Gastrocnemius medialis (tissue), 4 donors: ENCODE measurements around the gene TSPY8. TPM values are rescaled to one million over a fixed set of nuclear protein-coding genes. Genes with fewer than 3 reads are reported as not detected.
"Not testable (repeated sequence)": the region's sequence is repeated elsewhere in the genome, so short reads cannot be mapped to it uniquely, and the experiment has no call there.

ENCODE experiments used
- ATAC-seq, 2 donors: fragments of 150-250 bp; one replicate each; pipeline ENCODE4 v1.9.1; 2016
- DNase-seq, 2 donors: peaks; one replicate each; pipeline ENCODE4 v3.0.0-alpha.2; 2019
- H3K27ac ChIP-seq, 4 donors: fragments of 200-600 bp; sonication (generic); 1 replicate in 1 of 4; 2 replicates in 3 of 4; pipeline ENCODE4 v1.5.1; 2016 to 2018; ENCODE audit warnings: mild to moderate bottlenecking in 2 of 4, moderate library complexity in 1 of 4
- H3K27me3 ChIP-seq, 3 donors: fragments of 200-600 bp; sonication (generic) in 2 of 3; 1 replicate in 1 of 3; 2 replicates in 2 of 3; pipeline versions ENCODE4 v1.5.1 to v1.6.0; 2016 to 2019; ENCODE audit warnings: mild to moderate bottlenecking in 1 of 3, moderate library complexity in 1 of 3
- H3K36me3 ChIP-seq, 2 donors: fragments of 200-600 bp; sonication (generic) in 1 of 2; one replicate each; pipeline ENCODE4 v1.5.1; 2017 to 2018
- H3K4me1 ChIP-seq, 2 donors: fragments of 200-600 bp; sonication (generic) in 1 of 2; one replicate each; pipeline ENCODE4 v1.5.1; 2016 to 2017; ENCODE audit warnings: mild to moderate bottlenecking in 2 of 2
- H3K4me3 ChIP-seq, 4 donors: fragments of 200-600 bp; sonication (generic) in 3 of 4; 1 replicate in 1 of 4; 2 replicates in 3 of 4; pipeline ENCODE4 v1.5.1; 2016 to 2019; ENCODE audit warnings: mild to moderate bottlenecking in 2 of 4
- H3K9me3 ChIP-seq, 3 donors: fragments of 200-600 bp; sonication (generic) in 2 of 3; 1 replicate in 1 of 3; 2 replicates in 2 of 3; pipeline ENCODE4 v1.5.1; 2016 to 2019
- CTCF ChIP-seq, 5 experiments: fragments of 450-650 bp in 3 of 5; fragments of 200-600 bp in 2 of 5; sonication (generic) in 2 of 5; IDR thresholded peaks in 4 of 5; conservative IDR thresholded peaks in 1 of 5; 1 replicate in 4 of 5; 2 replicates in 1 of 5; pipeline ENCODE4 v1.5.1; 2016 to 2019; ENCODE audit warnings: antibody characterized with exemption in 5 of 5, mild to moderate bottlenecking in 3 of 5, moderate library complexity in 3 of 5
- POLR2A ChIP-seq, 2 donors: fragments of 450-650 bp; IDR thresholded peaks; one replicate each; pipeline ENCODE4 v1.6.1; 2017; ENCODE audit warnings: antibody characterized with exemption in 2 of 2, mild to moderate bottlenecking in 2 of 2, moderate library complexity in 2 of 2
- in situ Hi-C, 4 donors: fragments of 200-750 bp; cut with MboI; loops; one replicate each; pipeline versions ENCODE4 v1.15.0 to v1.8.0; 2017; ENCODE audit warnings: low sequenced_read_pairs in 4 of 4
- intact Hi-C: fragments of 100-400 bp; cut with DNase I; formaldehyde crosslinking; loops from one replicate; pipeline ENCODE4 v1.15.1; 2023; ENCODE audit warnings: low total_unique reads
- total RNA-seq, 4 donors: library from RNA; depleted of rRNA; stranded (reverse); fragments of >200 nt; gene quantifications; one replicate each; pipeline versions ENCODE4 v1.1.0 to v1.2.3, GENCODE V29; 2016

TSPY8 gene
- not detected for total RNA-seq

GRCh38 chrY:9357497-9357896, at the start of gene TSPY8:
TSPY8 (plus strand) TSS chrY:9357797; CDS start chrY:9357843, 46 bp downstream.
- H3K36me3 ChIP-seq, intact Hi-C loops, H3K27me3 ChIP-seq, H3K4me3 ChIP-seq, in situ Hi-C loops, H3K4me1 ChIP-seq, H3K27ac ChIP-seq, DNase-seq, ATAC-seq, H3K9me3 ChIP-seq: not testable (repeated sequence)

GRCh38 chrY:9320996-9321395, 36.6 kb upstream of the TSPY8 start:
- no peaks in the 10 kb centered on the region for H3K36me3 ChIP-seq
- no peak for ATAC-seq
- H3K4me3 ChIP-seq = no peak overlapping the region
- in situ Hi-C loops = no loop called here
- H3K27me3 ChIP-seq = no peaks in the 10 kb centered on the region
- H3K27ac ChIP-seq = no peak overlapping the region
- TF ChIP-seq POLR2A (IDR thresholded peaks at IDR 0.05) (no peak), CTCF (IDR thresholded peaks at IDR 0.05 in 4 of 5, conservative IDR thresholded peaks at IDR 0.05 in 1 of 5) (no peak)
- intact Hi-C loops = no loop called here
- no peaks in the 10 kb centered on the region for H3K4me1 ChIP-seq
- H3K9me3 ChIP-seq = no peaks in the 10 kb centered on the region
- DNase-seq = no peak

GRCh38 chrY:9337164-9337563, 20.4 kb upstream of the TSPY8 start, which contains the start of gene TSPY4:
TSPY4 (plus strand) TSS chrY:9337464; CDS start chrY:9337510, 46 bp downstream.
- H3K27me3 ChIP-seq, ATAC-seq, H3K4me3 ChIP-seq, H3K4me1 ChIP-seq, intact Hi-C loops, in situ Hi-C loops, DNase-seq, H3K9me3 ChIP-seq, H3K27ac ChIP-seq, H3K36me3 ChIP-seq: not testable (repeated sequence)

- H3K4me3 ChIP-seq, H3K27ac ChIP-seq, H3K9me3 ChIP-seq, H3K4me1 ChIP-seq, H3K27me3 ChIP-seq, DNase-seq, in situ Hi-C loops, intact Hi-C loops, ATAC-seq, H3K36me3 ChIP-seq: not testable (repeated sequence)
These were observed 38.9 kb downstream of the TSPY8 start for GRCh38 chrY:9396527-9396926.

DNA sequence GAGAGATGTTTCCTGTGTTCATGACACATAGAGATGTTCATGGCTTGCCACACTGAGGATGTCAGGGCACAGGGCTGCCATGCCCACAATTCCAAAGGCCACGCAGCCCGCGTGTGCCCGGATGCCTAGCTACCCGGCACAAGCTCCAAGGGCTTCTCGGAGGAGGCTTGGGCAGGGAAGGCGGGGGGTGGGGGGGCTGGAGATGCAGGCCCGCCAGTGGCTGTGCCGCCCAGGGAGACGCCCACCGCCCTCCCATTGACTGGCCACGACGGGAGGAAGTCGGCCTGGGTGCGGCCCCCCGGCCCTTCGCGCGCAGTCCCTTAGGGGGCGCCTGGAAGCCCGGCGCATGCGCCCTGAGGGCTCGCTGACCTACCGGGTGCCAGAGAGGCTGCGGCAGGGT, 40.5 kb downstream of the TSPY8 start, which contains the start of gene TSPY3:
Gene TSPY3, plus strand, starts transcription at position 301 of the 400 bp plus-strand sequence. Its CDS starts 46 bp downstream, at position 347.
- H3K27me3 ChIP-seq, H3K27ac ChIP-seq, H3K4me1 ChIP-seq, H3K4me3 ChIP-seq, H3K9me3 ChIP-seq, in situ Hi-C loops, ATAC-seq, DNase-seq, H3K36me3 ChIP-seq, intact Hi-C loops: not testable (repeated sequence)

Other genes starting within 250 kb of the TSPY8 start
- not detected for gene TSPY4, start 20.3 kb upstream of the TSPY8 start, total RNA-seq
- not detected for gene TSPY3, start 40.6 kb downstream of the TSPY8 start, total RNA-seq
- gene TSPY1, start 109.2 kb downstream of the TSPY8 start, total RNA-seq = not detected
- not detected for gene TSPY9, start 129.5 kb downstream of the TSPY8 start, total RNA-seq
- not detected for gene TSPY10, start 170.1 kb downstream of the TSPY8 start, total RNA-seq